Measurements from ENCODE around the gene ZNF784.
"Not testable (repeated sequence)": the region's sequence is repeated elsewhere in the genome, so short reads cannot be mapped to it uniquely, and the experiment has no call there.

ZNF784 gene

DNA sequence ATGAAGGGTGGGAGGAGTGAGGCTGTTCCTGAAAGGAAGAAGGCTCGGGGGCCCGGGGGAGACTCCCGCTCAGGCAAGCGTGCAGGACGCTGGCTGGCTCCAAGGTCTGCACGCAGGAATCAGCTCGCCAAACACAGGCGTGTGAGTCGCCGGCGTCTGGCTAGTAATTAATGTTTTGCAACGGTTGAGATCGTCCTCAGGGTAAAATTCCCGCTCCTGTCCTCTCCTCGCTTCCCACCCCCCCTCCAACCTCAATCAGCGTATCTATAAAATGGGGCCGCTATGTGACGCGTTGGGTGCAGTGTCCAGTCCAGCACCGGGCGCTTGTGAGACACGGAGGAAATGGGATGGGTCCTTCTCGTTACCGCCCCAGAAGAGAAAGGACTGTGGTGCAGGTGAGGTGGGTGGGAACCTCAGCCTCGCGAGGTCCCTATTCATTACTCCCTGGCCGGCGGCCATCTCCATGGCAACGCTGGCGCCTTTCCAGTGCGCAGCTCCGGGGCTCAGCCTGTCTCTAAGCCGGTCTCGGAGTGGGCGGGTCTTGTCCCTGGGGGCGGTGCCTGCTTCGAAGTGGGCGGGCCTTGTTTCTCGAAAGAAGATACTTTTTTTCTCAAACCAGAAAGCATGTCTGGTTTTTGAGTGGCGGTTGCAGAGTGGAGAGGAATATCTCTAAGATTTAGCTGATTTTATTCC lies 37.2 kb downstream of the ZNF784 start:
- Mint-ChIP-seq H3K4me3 (peak overlapping the region; percentile 54), H3K27me3 (no peaks in the 10 kb centered on the region), H3K36me3 (ENCODE audit: insufficient read depth) (peaks cover 2% of the 10 kb centered on the region), H3K9me3 (no peaks in the 10 kb centered on the region), H3K27ac (ENCODE audit: low read depth) (no peak overlapping the region), H3K4me1 (peaks cover 30% of the 10 kb centered on the region)
- DNase-seq (ENCODE audit: low spot score in 2 of 2) (peak; percentile 91 to 95), ATAC-seq (replicated peaks; ENCODE audit: extremely low read depth, poor library complexity, severe bottlenecking) (peak; percentile 99)

DNA sequence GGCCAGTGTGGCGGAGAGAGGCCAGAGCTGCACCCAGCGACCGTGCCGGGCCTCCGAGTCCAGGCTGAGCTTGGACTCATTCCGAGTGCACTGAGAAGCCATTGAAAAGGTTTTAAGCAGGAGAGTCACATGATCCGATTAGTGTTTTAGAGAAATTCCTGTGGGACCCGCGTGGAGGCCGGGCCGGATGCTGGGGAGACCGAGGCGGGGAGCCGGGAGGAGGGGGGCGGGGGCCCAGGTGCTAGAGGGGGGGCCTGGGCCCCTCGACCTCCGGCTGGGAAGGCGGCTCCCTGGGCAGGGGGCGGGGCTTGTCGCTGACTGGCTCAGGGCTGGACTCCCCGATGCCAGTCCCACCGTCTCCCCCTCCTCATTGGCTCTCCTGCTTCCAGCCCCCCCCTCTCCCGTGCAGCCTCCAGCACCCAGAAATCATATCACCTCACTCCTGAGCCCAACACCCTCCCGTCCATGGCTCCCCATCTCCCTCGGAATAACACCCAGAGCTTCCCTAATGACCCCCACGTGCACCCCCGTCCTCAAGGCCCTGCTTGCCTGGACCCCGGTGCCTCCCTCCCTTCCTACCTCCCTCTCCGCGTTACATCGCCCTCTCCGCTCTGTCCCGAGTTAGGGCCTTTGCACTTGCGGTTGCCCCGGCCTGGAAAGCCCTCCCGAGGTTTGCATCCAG lies 38.6 kb downstream of the ZNF784 start:
- peak overlapping the region; percentile 25 for H3K27ac Mint-ChIP-seq (ENCODE audit: low read depth)
- H3K4me1 Mint-ChIP-seq, result peaks cover 42% of the 10 kb centered on the region
- no peaks in the 10 kb centered on the region for H3K27me3 Mint-ChIP-seq
- peak overlapping the region; percentile 54 for H3K4me3 Mint-ChIP-seq
- H3K36me3 Mint-ChIP-seq (ENCODE audit: insufficient read depth), result peaks cover 5% of the 10 kb centered on the region
- H3K9me3 Mint-ChIP-seq, result no peaks in the 10 kb centered on the region
- no peak for ATAC-seq (replicated peaks; ENCODE audit: extremely low read depth, poor library complexity, severe bottlenecking)
- no peak for DNase-seq (ENCODE audit: low spot score in 2 of 2)

DNA sequence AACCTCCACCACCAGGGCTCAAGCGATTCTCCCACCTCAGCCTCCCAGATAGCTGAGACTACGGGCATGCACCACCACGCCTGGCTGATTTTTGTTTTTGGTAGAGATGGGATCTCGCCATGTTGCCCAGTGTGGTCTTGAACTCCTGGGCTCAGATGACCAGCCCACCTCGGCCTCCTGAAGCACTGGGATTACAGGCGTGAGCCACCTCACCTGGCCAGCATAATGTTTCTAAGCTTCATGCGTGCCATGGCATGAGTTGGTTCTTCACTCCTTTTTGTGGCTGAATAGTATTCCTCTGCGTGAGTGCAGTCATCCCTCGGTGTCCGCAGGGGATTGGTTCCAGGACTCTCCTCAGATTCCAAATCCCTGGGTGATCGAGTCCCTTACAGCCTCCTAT lies 39.5 kb downstream of the ZNF784 start:
- Mint-ChIP-seq H3K27ac (ENCODE audit: low read depth) (peak overlapping the region; percentile 25), H3K36me3 (ENCODE audit: insufficient read depth) (peaks cover 9% of the 10 kb centered on the region), H3K9me3 (no peaks in the 10 kb centered on the region), H3K27me3 (no peaks in the 10 kb centered on the region), H3K4me3 (peak overlapping the region; percentile 54), H3K4me1 (peaks cover 44% of the 10 kb centered on the region)
- no peak for DNase-seq (ENCODE audit: low spot score in 2 of 2)
- no peak for ATAC-seq (replicated peaks; ENCODE audit: extremely low read depth, poor library complexity, severe bottlenecking)

DNA sequence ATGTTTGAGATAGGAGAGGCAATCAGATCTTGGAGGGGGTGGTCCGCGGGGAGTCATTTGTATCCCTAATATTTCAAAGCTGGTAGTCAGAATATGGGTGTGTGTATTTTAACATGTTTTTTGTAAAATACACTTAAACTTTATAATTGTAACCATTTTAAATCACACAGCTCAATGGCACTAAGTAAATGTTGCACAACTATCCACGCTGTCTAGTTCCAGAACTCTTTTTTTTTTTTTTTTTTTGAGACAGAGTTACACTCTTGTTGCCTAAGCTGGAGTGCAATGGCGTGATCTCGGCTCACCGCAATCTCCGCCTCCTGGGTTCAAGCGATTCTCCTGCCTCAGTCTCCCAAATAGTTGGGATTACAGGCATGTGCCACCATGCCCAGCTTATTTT lies 40.5 kb downstream of the ZNF784 start:
- H3K9me3 Mint-ChIP-seq; H3K27ac Mint-ChIP-seq (ENCODE audit: low read depth); ATAC-seq (replicated peaks; ENCODE audit: extremely low read depth, poor library complexity, severe bottlenecking); H3K27me3 Mint-ChIP-seq; H3K4me3 Mint-ChIP-seq; DNase-seq (ENCODE audit: low spot score in 2 of 2): not testable (repeated sequence)
- Mint-ChIP-seq H3K4me1 (peaks cover 49% of the 10 kb centered on the region), H3K36me3 (ENCODE audit: insufficient read depth) (peaks cover 11% of the 10 kb centered on the region)

DNA sequence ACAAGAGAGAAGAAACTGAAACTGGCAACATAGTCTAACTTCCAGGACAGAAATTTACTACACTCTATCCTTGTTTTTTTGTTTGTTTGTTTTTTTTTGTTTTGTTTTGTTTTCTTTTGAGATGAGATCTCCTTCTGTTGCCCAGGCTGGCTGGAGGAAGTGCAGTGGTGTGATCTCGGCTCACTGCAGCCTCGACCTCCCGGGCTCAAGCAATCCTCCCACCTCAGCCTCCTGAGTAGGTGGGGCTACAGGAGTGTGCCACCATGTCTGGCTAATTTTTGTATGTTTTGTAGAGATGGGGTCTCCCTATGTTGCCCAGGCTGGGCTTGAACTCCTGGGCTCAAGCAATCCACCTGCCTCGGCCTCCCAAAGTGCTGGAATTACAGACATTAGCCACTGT lies 42.1 kb downstream of the ZNF784 start:
- H3K4me3 Mint-ChIP-seq; ATAC-seq (replicated peaks; ENCODE audit: extremely low read depth, poor library complexity, severe bottlenecking); DNase-seq (ENCODE audit: low spot score in 2 of 2); H3K9me3 Mint-ChIP-seq; H3K27ac Mint-ChIP-seq (ENCODE audit: low read depth); H3K27me3 Mint-ChIP-seq: not testable (repeated sequence)
- H3K4me1 Mint-ChIP-seq, result peaks cover 47% of the 10 kb centered on the region
- peaks cover 12% of the 10 kb centered on the region for H3K36me3 Mint-ChIP-seq (ENCODE audit: insufficient read depth)

DNA sequence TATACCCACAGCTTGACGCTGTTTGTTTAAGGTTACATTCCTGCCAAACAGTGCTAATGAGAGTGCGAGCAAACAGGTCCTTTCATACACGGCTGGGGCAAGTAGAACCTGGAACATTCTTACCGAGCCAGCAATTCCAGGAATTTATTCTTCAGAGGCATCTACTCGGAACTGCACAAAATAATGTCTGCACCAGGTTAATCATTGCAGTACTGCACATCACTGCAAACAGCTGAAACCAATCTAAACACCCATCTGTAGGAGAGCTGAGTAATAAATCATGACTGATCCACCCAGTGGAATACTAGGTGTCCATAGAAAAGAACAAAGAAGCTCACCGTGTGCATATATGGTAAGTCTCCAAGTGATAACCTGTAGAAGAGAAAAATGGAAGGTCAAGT lies 42.5 kb downstream of the ZNF784 start:
- Mint-ChIP-seq H3K27ac (ENCODE audit: low read depth) (peak overlapping the region; percentile 91), H3K4me3 (peak overlapping the region; percentile 85), H3K27me3 (no peaks in the 10 kb centered on the region), H3K4me1 (peaks cover 42% of the 10 kb centered on the region), H3K9me3 (no peaks in the 10 kb centered on the region), H3K36me3 (ENCODE audit: insufficient read depth) (peaks cover 15% of the 10 kb centered on the region)
- no peak for ATAC-seq (replicated peaks; ENCODE audit: extremely low read depth, poor library complexity, severe bottlenecking)
- no peak for DNase-seq (ENCODE audit: low spot score in 2 of 2)

DNA sequence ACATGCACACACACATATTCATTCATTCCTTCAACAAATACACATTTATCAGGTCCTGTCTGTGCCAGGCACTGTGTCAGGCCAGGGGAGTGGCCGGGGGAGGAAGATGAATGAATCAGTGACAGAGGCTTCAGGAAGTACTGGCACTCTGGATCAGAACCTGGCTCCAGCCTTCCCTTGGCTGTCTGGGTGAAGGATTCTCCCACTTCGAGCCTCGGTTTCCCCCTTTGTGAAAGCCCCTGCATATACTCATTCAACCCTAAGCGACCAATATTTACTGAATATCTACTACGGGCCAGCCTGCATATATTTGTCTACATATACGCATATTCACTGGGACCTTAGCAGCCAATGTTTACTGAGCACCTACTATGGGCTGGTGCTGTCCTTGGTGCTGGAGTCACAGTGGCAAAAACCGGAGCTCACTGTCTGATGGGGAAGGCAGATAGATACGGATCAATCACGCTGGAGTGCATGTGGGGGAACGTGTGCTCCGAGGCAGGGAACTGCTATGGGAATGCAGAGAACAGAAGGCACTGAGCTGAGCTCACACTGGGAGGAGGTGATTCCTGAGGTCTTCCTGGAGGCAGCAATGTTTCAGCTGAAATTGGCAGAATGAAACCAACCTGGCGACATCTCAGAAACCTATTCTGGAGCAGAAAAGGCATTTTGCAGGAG lies 43.1 kb downstream of the ZNF784 start:
- H3K27me3 Mint-ChIP-seq, result no peaks in the 10 kb centered on the region
- ATAC-seq (replicated peaks; ENCODE audit: extremely low read depth, poor library complexity, severe bottlenecking) (no peak), DNase-seq (ENCODE audit: low spot score in 2 of 2) (no peak)
- peaks cover 37% of the 10 kb centered on the region for H3K4me1 Mint-ChIP-seq
- H3K9me3 Mint-ChIP-seq, result no peaks in the 10 kb centered on the region
- peak overlapping the region; percentile 85 for H3K4me3 Mint-ChIP-seq
- H3K27ac Mint-ChIP-seq (ENCODE audit: low read depth), result peak overlapping the region; percentile 91
- H3K36me3 Mint-ChIP-seq (ENCODE audit: insufficient read depth), result peaks cover 15% of the 10 kb centered on the region

DNA sequence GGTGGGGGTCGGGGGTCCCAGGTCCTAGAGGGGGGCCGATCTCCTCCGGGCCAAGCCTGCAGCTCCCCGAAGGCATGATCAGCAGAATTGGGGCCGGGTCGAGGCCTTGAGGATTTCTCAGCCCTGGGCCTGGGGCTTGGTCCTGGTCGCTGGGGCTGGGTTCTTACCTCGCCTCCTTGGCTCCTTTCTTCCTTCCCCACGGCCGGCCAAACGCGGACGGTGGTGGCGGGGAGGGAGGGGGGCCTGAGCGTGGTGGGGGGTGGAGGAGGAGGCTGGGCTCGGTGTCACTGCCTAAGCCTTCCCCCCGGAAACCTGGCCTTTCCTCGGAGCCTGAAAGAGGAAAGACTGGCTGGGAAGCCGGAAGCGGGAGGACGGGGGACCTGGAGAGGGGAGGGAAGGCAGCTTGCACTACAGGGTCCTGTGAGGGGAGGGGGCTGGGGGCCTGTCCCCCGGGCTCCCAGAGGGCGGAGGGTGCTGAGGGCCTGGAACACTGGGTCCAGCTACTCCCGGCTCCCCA lies 43.7 kb downstream of the ZNF784 start, which contains the start of gene ZNF579:
ZNF579 (minus strand) TSS at position 221 of the 517 bp plus-strand sequence. CDS start 1,209 bp downstream, outside the sequence.
- DNase-seq (ENCODE audit: low spot score in 2 of 2) (peak; percentile 38 to 53), ATAC-seq (replicated peaks; ENCODE audit: extremely low read depth, poor library complexity, severe bottlenecking) (peak; percentile 68)
- Mint-ChIP-seq H3K9me3 (no peaks in the 10 kb centered on the region), H3K4me3 (peak within 1 kb of the TSS; percentile 85), H3K27me3 (no peaks in the 10 kb centered on the region), H3K4me1 (peaks cover 31% of the 10 kb centered on the region), H3K27ac (ENCODE audit: low read depth) (peak within 1 kb of the TSS; percentile 91), H3K36me3 (ENCODE audit: insufficient read depth) (peaks cover 15% of the 10 kb centered on the region)

DNA sequence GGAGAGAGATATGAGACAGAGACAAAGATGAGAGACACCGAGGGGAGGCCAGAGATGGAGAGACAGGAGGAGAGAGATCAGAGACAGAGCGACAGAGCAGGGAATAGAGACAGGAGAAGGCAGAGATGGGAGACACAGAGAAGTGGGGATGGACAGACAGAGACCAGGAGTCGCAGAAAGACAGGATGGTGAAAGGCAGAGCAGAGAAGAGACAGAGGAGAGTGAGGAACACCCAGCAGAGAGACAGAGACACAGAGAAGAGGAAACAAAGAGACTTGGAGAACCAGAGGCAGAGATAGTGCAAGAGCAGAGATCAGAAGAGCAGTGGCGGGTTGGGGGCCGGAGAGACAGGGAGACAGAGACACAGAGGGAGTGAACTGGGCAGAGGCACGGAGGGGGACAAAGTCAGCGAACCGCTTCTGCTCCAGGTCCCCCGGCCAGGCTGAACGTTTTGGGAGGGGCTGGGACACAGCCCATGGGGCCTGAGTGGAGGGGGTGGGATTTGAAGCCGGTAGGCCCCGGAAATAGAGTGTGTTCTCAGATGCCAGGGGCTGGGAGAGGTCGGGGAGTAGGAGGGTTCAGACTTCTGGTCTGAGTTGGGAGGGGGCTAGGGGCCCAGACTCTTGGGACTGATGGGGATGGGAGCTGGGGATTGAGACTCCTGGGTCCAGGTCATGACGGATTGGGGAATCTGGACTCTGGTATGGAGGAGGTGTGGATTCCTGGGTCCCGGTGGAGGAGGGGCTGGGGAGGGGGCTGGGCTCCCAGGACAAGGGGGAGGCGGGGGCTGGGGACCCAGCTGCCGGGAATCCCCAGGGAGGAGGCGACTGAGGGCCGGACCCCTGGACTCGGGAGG lies 44.4 kb downstream of the ZNF784 start:
- H3K36me3 Mint-ChIP-seq (ENCODE audit: insufficient read depth), result peaks cover 15% of the 10 kb centered on the region
- H3K27me3 Mint-ChIP-seq, result no peaks in the 10 kb centered on the region
- H3K27ac Mint-ChIP-seq (ENCODE audit: low read depth), result peak overlapping the region; percentile 91
- DNase-seq (ENCODE audit: low spot score in 2 of 2) (no peak), ATAC-seq (replicated peaks; ENCODE audit: extremely low read depth, poor library complexity, severe bottlenecking) (no peak)
- H3K4me3 Mint-ChIP-seq, result peak overlapping the region; percentile 85
- peaks cover 24% of the 10 kb centered on the region for H3K4me1 Mint-ChIP-seq
- no peaks in the 10 kb centered on the region for H3K9me3 Mint-ChIP-seq

DNA sequence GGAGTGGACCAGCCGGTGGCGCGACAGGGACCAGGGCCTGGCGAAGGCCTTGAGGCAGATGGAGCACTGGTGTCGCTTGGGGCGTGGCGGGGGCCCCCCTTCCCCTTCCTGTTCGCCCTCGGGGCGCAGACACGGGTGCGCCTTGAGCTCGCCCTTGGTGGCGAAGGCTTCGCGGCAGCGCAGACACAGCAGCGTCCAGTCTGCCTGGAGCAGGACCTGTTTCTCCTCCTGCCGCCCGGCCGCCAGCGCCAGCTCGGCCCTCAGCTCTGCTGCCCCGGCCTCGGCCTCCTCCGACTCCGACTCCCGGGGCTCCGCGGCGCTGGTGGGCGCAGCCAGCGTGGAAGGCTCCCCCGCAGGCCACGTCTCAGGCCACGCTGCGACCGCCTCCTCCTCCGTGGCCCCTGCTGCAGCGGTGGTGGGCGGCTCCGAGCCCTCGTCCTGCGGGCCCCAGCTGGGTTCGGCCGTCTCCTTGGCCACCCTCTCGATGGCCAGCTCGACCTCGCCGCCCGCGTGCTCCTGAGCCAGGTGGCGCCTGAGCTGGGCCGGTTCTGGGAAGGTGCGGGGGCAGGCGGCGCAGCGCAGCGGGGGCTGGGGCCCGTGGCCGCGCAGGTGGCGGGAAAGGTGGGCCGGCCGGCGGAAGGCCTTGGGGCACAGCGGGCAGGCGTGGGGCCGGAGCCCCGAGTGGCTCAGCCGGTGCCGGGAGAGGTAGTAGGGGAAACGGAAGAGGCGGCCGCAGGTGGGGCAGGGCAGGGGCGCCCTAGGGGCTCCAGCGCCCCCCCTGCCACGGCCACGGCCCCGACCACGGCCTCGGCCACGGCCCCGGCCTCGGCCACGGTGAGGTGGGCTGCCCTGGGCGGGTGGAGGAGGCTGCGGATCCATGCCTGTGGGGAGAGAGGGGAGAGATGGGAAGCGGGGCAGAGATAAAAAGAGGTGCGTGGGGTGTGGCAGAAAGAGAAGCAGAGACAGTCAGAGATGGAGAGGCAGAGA lies 45.3 kb downstream of the ZNF784 start:
- peaks cover 15% of the 10 kb centered on the region for H3K36me3 Mint-ChIP-seq (ENCODE audit: insufficient read depth)
- no peaks in the 10 kb centered on the region for H3K27me3 Mint-ChIP-seq
- H3K27ac Mint-ChIP-seq (ENCODE audit: low read depth), result peak overlapping the region; percentile 91
- H3K4me3 Mint-ChIP-seq, result peak overlapping the region; percentile 85
- ATAC-seq (replicated peaks; ENCODE audit: extremely low read depth, poor library complexity, severe bottlenecking) (no peak), DNase-seq (ENCODE audit: low spot score in 2 of 2) (no peak)
- H3K9me3 Mint-ChIP-seq, result no peaks in the 10 kb centered on the region
- peaks cover 24% of the 10 kb centered on the region for H3K4me1 Mint-ChIP-seq

DNA sequence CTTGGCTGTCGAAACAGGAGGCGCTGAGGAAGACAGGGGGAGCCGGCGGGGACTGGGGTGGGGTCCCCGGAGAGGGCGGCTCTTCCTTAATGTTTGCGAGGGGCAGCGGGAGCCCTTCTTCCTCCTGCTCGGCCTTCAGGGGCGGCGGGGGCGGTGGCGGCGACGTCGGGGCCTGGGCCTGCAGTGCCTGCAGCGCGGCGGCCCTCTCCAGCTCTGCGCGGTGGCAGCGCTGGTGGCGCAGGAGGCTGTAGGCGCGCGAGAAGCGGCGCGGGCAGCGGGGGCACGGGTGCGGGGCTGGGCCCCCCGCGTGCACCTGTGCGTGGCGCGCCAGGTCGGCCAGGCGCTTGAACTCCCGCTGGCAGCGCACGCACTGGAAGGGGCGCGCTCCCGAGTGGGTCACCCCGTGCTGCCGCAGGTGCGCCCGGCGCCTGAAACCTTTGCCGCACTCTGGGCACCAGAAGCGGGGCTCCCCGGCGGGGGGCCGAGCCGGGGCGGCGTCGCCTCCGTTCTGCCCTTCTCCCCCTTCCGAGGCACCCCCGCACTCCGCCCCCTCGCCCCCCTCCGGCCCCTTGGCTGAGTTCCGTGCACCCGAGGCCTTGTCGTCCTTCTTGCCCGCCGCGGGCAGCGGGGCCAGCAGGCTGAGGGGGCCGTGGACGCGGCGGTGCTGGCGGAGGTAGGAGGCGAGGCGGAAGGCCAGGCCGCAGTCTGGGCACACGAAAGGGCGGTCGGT lies 46.2 kb downstream of the ZNF784 start:
- no peaks in the 10 kb centered on the region for H3K9me3 Mint-ChIP-seq
- no peaks in the 10 kb centered on the region for H3K27me3 Mint-ChIP-seq
- H3K27ac Mint-ChIP-seq (ENCODE audit: low read depth), result no peak overlapping the region
- ATAC-seq (replicated peaks; ENCODE audit: extremely low read depth, poor library complexity, severe bottlenecking), result no peak
- no peak overlapping the region for H3K4me3 Mint-ChIP-seq
- peaks cover 15% of the 10 kb centered on the region for H3K36me3 Mint-ChIP-seq (ENCODE audit: insufficient read depth)
- H3K4me1 Mint-ChIP-seq, result peaks cover 24% of the 10 kb centered on the region
- DNase-seq (ENCODE audit: low spot score in 2 of 2), result no peak
